OCI-LY7 (cell line): ENCODE results near the gene PSAP. TPM values are rescaled to one million over a fixed set of nuclear protein-coding genes. Genes with fewer than 3 reads are reported as not detected.

Experiments
- BruUV-seq: library from RNA; stranded (reverse); fragments of 400-500 nt; replicated peaks from 2 replicates; lab custom pipeline; 2021; lab: Mats Ljungman, UMichigan
- CTCF ChIA-PET: fragments of 300-600 bp; sonication (Branson Sonifier 250); formaldehyde crosslinking; loops from one replicate; lab custom pipeline; 2022; ENCODE audit warnings: antibody characterized with exemption; ENCODE audit not compliant: unreplicated experiment; lab: Charles Lee
- POLR2A ChIA-PET: fragments of 300-600 bp; sonication (Branson Sonifier 250); formaldehyde crosslinking; loops from one replicate; lab custom pipeline; 2022; ENCODE audit warnings: antibody characterized with exemption; lab: Charles Lee
- DNase-seq: peaks from one replicate; pipeline ENCODE4 v3.0.0-alpha.2; 2015; ENCODE audit warnings: low spot score
- H2AFZ ChIP-seq: fragments of 200-600 bp; sonication (generic), shearing (Covaris generic); 2 replicates; pipeline ENCODE4 v1.6.1; 2014; ENCODE audit warnings: mild to moderate bottlenecking, antibody characterized with exemption, low read length, moderate library complexity
- H3K27ac ChIP-seq: fragments of 200-600 bp; sonication (generic); 2 replicates; pipeline ENCODE4 v1.5.1; 2014; ENCODE audit warnings: mixed run types, low read depth, mild to moderate bottlenecking, moderate library complexity, low read length, inconsistent platforms; ENCODE audit not compliant: poor library complexity, severe bottlenecking
- H3K36me3 ChIP-seq: fragments of 200-600 bp; sonication (generic); 2 replicates; pipeline ENCODE4 v1.6.1; 2014; ENCODE audit warnings: mild to moderate bottlenecking, antibody characterized with exemption, low read length, moderate library complexity, mixed read lengths; ENCODE audit not compliant: insufficient read depth
- H3K4me1 ChIP-seq: fragments of 200-600 bp; sonication (generic); 2 replicates; pipeline ENCODE4 v1.5.1; 2014; ENCODE audit warnings: mild to moderate bottlenecking, low read length; ENCODE audit not compliant: insufficient read depth, poor library complexity, severe bottlenecking
- H3K4me2 ChIP-seq: fragments of 200-600 bp; sonication (generic); 2 replicates; pipeline ENCODE4 v1.6.1; 2014; ENCODE audit warnings: mild to moderate bottlenecking, low read length
- H3K4me3 ChIP-seq: fragments of 200-600 bp; sonication (generic); 2 replicates; pipeline ENCODE4 v1.5.1; 2014; ENCODE audit warnings: mild to moderate bottlenecking, low read depth, low read length; ENCODE audit not compliant: poor library complexity, severe bottlenecking
- H3K79me2 ChIP-seq: fragments of 200-600 bp; sonication (generic); 2 replicates; pipeline ENCODE4 v1.6.1; 2016; ENCODE audit warnings: low read depth, mild to moderate bottlenecking, low read length, moderate library complexity, mixed read lengths; ENCODE audit not compliant: insufficient read depth
- H3K9me2 ChIP-seq: fragments of 200-600 bp; sonication (generic); 2 replicates; pipeline ENCODE4 v1.6.1; 2016; ENCODE audit warnings: mild to moderate bottlenecking, low read length, mixed read lengths; ENCODE audit not compliant: insufficient read depth
- H3K9me3 ChIP-seq: fragments of 200-600 bp; sonication (generic); 2 replicates; pipeline ENCODE4 v1.6.1; 2014; ENCODE audit warnings: mild to moderate bottlenecking, mixed run types, low read length, mixed read lengths
- H4K20me1 ChIP-seq: fragments of 200-600 bp; sonication (generic); 2 replicates; pipeline ENCODE4 v1.6.1; 2014; ENCODE audit warnings: mild to moderate bottlenecking, antibody characterized with exemption, low read length, moderate library complexity, mixed read lengths; ENCODE audit not compliant: insufficient read depth
- EZH2phosphoT487 ChIP-seq: fragments of 200-600 bp; sonication (generic); IDR thresholded peaks from 2 replicates; pipeline ENCODE4 v1.6.1; 2018; ENCODE audit warnings: low read depth, borderline replicate concordance, mild to moderate bottlenecking, mixed run types, antibody characterized with exemption, low read length, moderate library complexity, mixed read lengths
- intact Hi-C: fragments of 100-400 bp; cut with micrococcal nuclease; formaldehyde crosslinking; loops from one replicate; pipeline ENCODE4 v1.10.0; 2022; ENCODE audit not compliant: unreplicated experiment
- total RNA-seq, 2 experiments: library from RNA; depleted of rRNA in 1 of 2; stranded (reverse); fragments of >200 nt in 1 of 2; shearing (Covaris generic) in 1 of 2; gene quantifications; 2 replicates each; pipeline ENCODE4 v1.2.3, GENCODE V29; 2014 to 2022
- TF ChIP-seq, protein P1 (sequence below): fragments of 200-600 bp; sonication (generic); conservative IDR thresholded peaks from 2 replicates; pipeline ENCODE4 v1.5.1; 2014; ENCODE audit warnings: mild to moderate bottlenecking, antibody characterized with exemption, low read length, moderate library complexity, mixed read lengths

The PSAP gene
- total RNA-seq, 2 experiments from 2014 or later = 163 to 200 TPM

GRCh38 chr10:71831646-71832552 lies 19.2 kb downstream of the PSAP start:
- H3K27ac ChIP-seq = no peak overlapping the region
- POLR2A ChIA-PET = no interaction called here
- BruUV-seq = no TSS peak
- CTCF ChIA-PET = interaction anchor here (1.6 kb wide), 1 partner anchor 64 kb away, joined by 4 read pairs; no protein-coding TSS in a partner anchor
- H3K9me3 ChIP-seq = no peaks in the 10 kb centered on the region
- H3K4me3 ChIP-seq = no peak overlapping the region
- H4K20me1 ChIP-seq = no peaks in the 10 kb centered on the region
- H2AFZ ChIP-seq = no peak overlapping the region
- H3K4me2 ChIP-seq = no peak overlapping the region
- no peaks in the 10 kb centered on the region for H3K9me2 ChIP-seq
- H3K4me1 ChIP-seq = peaks cover 44% of the 10 kb centered on the region
- H3K79me2 ChIP-seq = peaks cover 40% of the 10 kb centered on the region
- H3K36me3 ChIP-seq = peaks cover 66% of the 10 kb centered on the region
- no peak for DNase-seq
- intact Hi-C loops = no loop called here
- TF ChIP-seq EZH2phosphoT487 = no peak
- TF ChIP-seq, protein P1, sequence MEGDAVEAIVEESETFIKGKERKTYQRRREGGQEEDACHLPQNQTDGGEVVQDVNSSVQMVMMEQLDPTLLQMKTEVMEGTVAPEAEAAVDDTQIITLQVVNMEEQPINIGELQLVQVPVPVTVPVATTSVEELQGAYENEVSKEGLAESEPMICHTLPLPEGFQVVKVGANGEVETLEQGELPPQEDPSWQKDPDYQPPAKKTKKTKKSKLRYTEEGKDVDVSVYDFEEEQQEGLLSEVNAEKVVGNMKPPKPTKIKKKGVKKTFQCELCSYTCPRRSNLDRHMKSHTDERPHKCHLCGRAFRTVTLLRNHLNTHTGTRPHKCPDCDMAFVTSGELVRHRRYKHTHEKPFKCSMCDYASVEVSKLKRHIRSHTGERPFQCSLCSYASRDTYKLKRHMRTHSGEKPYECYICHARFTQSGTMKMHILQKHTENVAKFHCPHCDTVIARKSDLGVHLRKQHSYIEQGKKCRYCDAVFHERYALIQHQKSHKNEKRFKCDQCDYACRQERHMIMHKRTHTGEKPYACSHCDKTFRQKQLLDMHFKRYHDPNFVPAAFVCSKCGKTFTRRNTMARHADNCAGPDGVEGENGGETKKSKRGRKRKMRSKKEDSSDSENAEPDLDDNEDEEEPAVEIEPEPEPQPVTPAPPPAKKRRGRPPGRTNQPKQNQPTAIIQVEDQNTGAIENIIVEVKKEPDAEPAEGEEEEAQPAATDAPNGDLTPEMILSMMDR = no peak

DNA sequence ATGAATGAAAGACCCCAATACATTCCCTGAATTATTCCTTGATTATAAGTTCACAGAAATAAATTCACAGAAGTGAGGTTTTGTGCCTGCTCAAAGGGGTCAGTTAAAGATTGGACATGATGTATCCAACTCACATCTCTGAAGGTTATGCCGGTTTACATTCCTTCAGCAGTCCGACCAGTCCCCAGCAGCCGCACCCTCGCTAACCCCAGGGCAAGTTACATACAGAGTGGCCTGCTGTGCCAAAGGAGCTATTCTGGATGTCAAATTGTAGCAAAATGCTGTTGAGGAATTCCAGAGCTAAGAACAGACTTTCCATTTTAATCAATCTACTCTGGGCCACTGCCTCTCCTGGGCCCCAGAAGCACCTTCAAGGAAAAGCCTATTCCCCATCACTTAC lies 20.3 kb downstream of the PSAP start:
- ChIA-PET POLR2A (no interaction called here), CTCF (no interaction called here)
- DNase-seq = no peak
- H4K20me1 ChIP-seq = no peaks in the 10 kb centered on the region
- intact Hi-C loops = no loop called here
- peaks cover 32% of the 10 kb centered on the region for H3K79me2 ChIP-seq
- H3K9me3 ChIP-seq = no peaks in the 10 kb centered on the region
- no peak overlapping the region for H3K4me2 ChIP-seq
- no TSS peak for BruUV-seq
- no peak overlapping the region for H3K27ac ChIP-seq
- TF ChIP-seq EZH2phosphoT487 = no peak
- H2AFZ ChIP-seq = no peak overlapping the region
- peaks cover 78% of the 10 kb centered on the region for H3K36me3 ChIP-seq
- no peak overlapping the region for H3K4me3 ChIP-seq
- no peaks in the 10 kb centered on the region for H3K9me2 ChIP-seq
- peaks cover 34% of the 10 kb centered on the region for H3K4me1 ChIP-seq

DNA sequence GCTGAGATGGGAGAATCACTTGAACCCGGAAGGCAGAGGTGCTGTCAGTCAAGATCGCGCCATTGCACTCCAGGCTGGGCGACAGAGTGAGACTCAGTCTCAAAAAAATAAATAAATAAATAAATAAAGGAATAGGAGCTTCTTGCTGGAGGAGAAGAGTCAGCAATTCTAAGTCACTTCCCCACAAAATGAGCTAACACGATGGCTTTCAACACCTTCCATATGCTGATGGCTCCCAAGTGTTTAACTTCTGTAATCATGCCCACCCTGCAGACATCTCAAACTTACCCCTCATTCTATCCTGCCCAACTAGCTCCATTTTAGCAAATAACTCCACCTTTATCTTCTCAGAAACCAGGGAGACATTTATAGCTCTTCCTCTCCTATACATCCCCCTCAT lies 21.2 kb downstream of the PSAP start:
- Histone ChIP-seq H3K4me2 (no peak overlapping the region), H3K9me3 (no peaks in the 10 kb centered on the region), H3K36me3 (peaks cover 86% of the 10 kb centered on the region), H3K79me2 (peaks cover 24% of the 10 kb centered on the region), H4K20me1 (no peaks in the 10 kb centered on the region), H3K4me3 (no peak overlapping the region), H3K27ac (no peak overlapping the region), H3K9me2 (no peaks in the 10 kb centered on the region), H2AFZ (no peak overlapping the region), H3K4me1 (peaks cover 26% of the 10 kb centered on the region)
- POLR2A ChIA-PET = interaction anchor here (1.0 kb wide), 1 partner anchor 30 kb away, joined by 4 read pairs; no protein-coding TSS in a partner anchor
- DNase-seq = no peak
- CTCF ChIA-PET = interaction anchor here (0.6 kb wide), 1 partner anchor 44 kb away, joined by 3 read pairs; no protein-coding TSS in a partner anchor
- no TSS peak for BruUV-seq
- TF ChIP-seq EZH2phosphoT487 = no peak
- TF ChIP-seq, protein P1 = no peak
- intact Hi-C loops = no loop called here
